Fibroblast of lung (primary cell): Measurements from ENCODE around the gene GPR65. TPM values are rescaled to one million over a fixed set of nuclear protein-coding genes. Genes with fewer than 3 reads are reported as not detected.

ENCODE experiments used
- DNase-seq, 2 donors: peaks; one replicate each; pipeline versions ENCODE4 v3.0.0 to v3.0.0-alpha.2; 2010; ENCODE audit warnings: low read depth in 2 of 2
- H2AFZ ChIP-seq: 2 replicates; pipeline ENCODE4 v1.5.1; 2012; ENCODE audit warnings: low read length, control low read depth, inconsistent platforms
- H3K27ac ChIP-seq: 2 replicates; pipeline ENCODE4 v1.5.1; 2011; ENCODE audit warnings: low read length, control low read depth; ENCODE audit not compliant: insufficient read depth
- H3K27me3 ChIP-seq: 2 replicates; pipeline ENCODE4 v1.5.1; 2011; ENCODE audit warnings: mild to moderate bottlenecking, low read length; ENCODE audit not compliant: control insufficient read depth, insufficient read depth
- H3K36me3 ChIP-seq: 2 replicates; pipeline ENCODE4 v1.5.1; 2011; ENCODE audit warnings: low read length; ENCODE audit not compliant: control insufficient read depth, insufficient read depth
- H3K4me1 ChIP-seq: 2 replicates; pipeline ENCODE4 v1.5.1; 2011; ENCODE audit warnings: low read length; ENCODE audit not compliant: control insufficient read depth, insufficient read depth; ENCODE audit errors: extremely low read depth
- H3K4me2 ChIP-seq: 2 replicates; pipeline ENCODE4 v1.5.1; 2011; ENCODE audit warnings: low read length, control low read depth; ENCODE audit not compliant: insufficient read depth; ENCODE audit errors: extremely low read depth
- H3K4me3 ChIP-seq, 4 experiments: fragments of 200-600 bp in 1 of 4; sonication (generic) in 1 of 4; replicated peaks in 1 of 4; 2 replicates each; pipeline ENCODE4 v1.5.1; 2011 to 2016; ENCODE audit warnings: low read length in 4 of 4, low read depth in 3 of 4, mild to moderate bottlenecking in 3 of 4, control low read depth in 2 of 4, inconsistent platforms in 1 of 4, mixed read lengths in 1 of 4; ENCODE audit not compliant: insufficient read depth in 1 of 4; ENCODE audit errors: control extremely low read depth in 1 of 4
- H3K79me2 ChIP-seq: 2 replicates; pipeline ENCODE4 v1.5.1; 2012; ENCODE audit warnings: mild to moderate bottlenecking, low read length, inconsistent platforms; ENCODE audit not compliant: control insufficient read depth, insufficient read depth
- H3K9ac ChIP-seq: 2 replicates; pipeline ENCODE4 v1.5.1; 2011; ENCODE audit warnings: mild to moderate bottlenecking, low read length, control low read depth; ENCODE audit not compliant: insufficient read depth
- H3K9me3 ChIP-seq: 2 replicates; pipeline ENCODE4 v1.5.1; 2012; ENCODE audit warnings: low read depth, low read length; ENCODE audit not compliant: control insufficient read depth, insufficient read depth
- H4K20me1 ChIP-seq: 2 replicates; pipeline ENCODE4 v1.5.1; 2011; ENCODE audit warnings: low read length; ENCODE audit not compliant: control insufficient read depth, insufficient read depth; ENCODE audit errors: extremely low read depth
- EZH2 ChIP-seq: IDR thresholded peaks from 2 replicates; pipeline ENCODE4 v1.5.1; 2012; ENCODE audit warnings: low read length, control low read depth, mild to moderate bottlenecking; ENCODE audit errors: missing control alignments
- polyA plus RNA-seq, 2 donors: library from polyadenylated mRNA; depleted of rRNA in 1 of 2; stranded (reverse) in 1 of 2; unstranded in 1 of 2; fragments of >200 nt; gene quantifications; 2 replicates each; pipeline ENCODE4 v1.2.1, GENCODE V29; 2011 to 2012; ENCODE audit warnings: missing spikeins in 1 of 2
- total RNA-seq: library from RNA; depleted of rRNA; stranded (reverse); fragments of >200 nt; gene quantifications from 2 replicates; pipeline ENCODE4 v1.2.1, GENCODE V29; 2014
- TF ChIP-seq, protein P1 (sequence below), 2 donors: IDR thresholded peaks in 1 of 2; conservative IDR thresholded peaks in 1 of 2; 1 replicate in 1 of 2; 2 replicates in 1 of 2; pipeline ENCODE4 v1.5.1; 2011 to 2012; ENCODE audit warnings: low read length in 2 of 2, control low read depth in 1 of 2, inconsistent platforms in 1 of 2, low read depth in 1 of 2, mild to moderate bottlenecking in 1 of 2

GPR65 gene
- total and polyA plus RNA-seq, 2 donors (not counting 1 experiment from before 2014, with no cell fraction given): 0.07 to 0.17 TPM

DNA sequence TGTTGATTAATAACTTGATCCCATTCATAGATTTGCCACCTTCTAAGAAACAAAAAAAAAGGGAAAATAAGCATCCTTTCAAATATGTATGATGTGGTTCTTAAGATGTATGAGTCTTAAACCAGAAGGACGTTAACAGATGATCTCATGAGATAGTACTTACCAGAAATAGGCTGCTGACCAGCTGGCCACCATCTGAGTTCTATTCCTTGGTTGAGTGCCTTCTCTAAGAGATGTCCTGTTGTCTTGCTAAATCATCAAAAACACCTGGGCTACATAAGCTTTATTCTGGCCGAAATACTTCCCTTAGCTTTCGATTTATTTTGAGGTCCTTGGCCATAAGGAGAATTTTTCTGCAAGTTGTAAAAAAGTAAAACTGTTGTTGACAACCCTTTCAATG is 55.6 kb downstream of the GPR65 start:
- Histone ChIP-seq H3K4me1 (no peaks in the 10 kb centered on the region), H3K4me2 (no peak overlapping the region), H2AFZ (no peak overlapping the region), H4K20me1 (no peaks in the 10 kb centered on the region), H3K9ac (no peak overlapping the region), H3K9me3 (no peaks in the 10 kb centered on the region), H3K27me3 (no peaks in the 10 kb centered on the region), H3K36me3 (no peaks in the 10 kb centered on the region), H3K4me3 (no peak overlapping the region), H3K27ac (no peak overlapping the region), H3K79me2 (no peaks in the 10 kb centered on the region)
- DNase-seq: no peak
- TF ChIP-seq, protein P1, sequence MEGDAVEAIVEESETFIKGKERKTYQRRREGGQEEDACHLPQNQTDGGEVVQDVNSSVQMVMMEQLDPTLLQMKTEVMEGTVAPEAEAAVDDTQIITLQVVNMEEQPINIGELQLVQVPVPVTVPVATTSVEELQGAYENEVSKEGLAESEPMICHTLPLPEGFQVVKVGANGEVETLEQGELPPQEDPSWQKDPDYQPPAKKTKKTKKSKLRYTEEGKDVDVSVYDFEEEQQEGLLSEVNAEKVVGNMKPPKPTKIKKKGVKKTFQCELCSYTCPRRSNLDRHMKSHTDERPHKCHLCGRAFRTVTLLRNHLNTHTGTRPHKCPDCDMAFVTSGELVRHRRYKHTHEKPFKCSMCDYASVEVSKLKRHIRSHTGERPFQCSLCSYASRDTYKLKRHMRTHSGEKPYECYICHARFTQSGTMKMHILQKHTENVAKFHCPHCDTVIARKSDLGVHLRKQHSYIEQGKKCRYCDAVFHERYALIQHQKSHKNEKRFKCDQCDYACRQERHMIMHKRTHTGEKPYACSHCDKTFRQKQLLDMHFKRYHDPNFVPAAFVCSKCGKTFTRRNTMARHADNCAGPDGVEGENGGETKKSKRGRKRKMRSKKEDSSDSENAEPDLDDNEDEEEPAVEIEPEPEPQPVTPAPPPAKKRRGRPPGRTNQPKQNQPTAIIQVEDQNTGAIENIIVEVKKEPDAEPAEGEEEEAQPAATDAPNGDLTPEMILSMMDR (conservative IDR thresholded peaks at IDR 0.05 in 1 of 2, IDR thresholded peaks at IDR 0.05 in 1 of 2; ENCODE audit: low read depth in 1 of 2, low read length in 2 of 2): no peak

DNA sequence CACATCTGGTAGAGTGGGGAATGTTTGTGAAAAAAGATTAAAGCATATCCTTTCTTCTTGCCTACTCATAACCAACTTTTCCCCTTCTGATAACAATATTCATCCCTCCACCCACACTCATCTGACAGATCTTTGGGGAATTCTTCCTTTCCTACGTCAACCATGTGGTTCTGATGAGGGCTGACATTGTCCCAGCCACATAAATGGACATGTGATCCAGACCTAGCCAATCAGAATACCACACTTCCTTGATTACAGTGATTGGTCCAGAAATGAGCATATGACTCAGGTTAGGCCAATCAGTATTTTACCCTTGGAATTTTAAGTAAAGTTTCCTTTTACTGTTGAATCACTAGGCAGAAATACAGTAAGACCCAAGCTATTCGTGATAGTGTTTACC is 58.9 kb downstream of the GPR65 start:
- no peaks in the 10 kb centered on the region for H3K9me3 ChIP-seq
- no peaks in the 10 kb centered on the region for H4K20me1 ChIP-seq
- TF ChIP-seq EZH2: no peak
- TF ChIP-seq, protein P1 (conservative IDR thresholded peaks at IDR 0.05 in 1 of 2, IDR thresholded peaks at IDR 0.05 in 1 of 2; ENCODE audit: low read depth in 1 of 2, low read length in 2 of 2): no peak
- no peaks in the 10 kb centered on the region for H3K79me2 ChIP-seq
- H3K36me3 ChIP-seq: no peaks in the 10 kb centered on the region
- H3K4me3 ChIP-seq: no peak overlapping the region
- H3K9ac ChIP-seq: no peak overlapping the region
- H3K27ac ChIP-seq: no peak overlapping the region
- H3K4me1 ChIP-seq: no peaks in the 10 kb centered on the region
- no peak for DNase-seq
- H2AFZ ChIP-seq: no peak overlapping the region
- no peak overlapping the region for H3K4me2 ChIP-seq
- no peaks in the 10 kb centered on the region for H3K27me3 ChIP-seq

Other genes with a start within 250 kb of the GPR65 start
- 18.7 and 22.8 TPM in 2 replicates for gene GALC, start 12.0 kb upstream of the GPR65 start, total RNA-seq
- 12.9 and 13.3 TPM in 2 replicates for gene GALC, start 12.0 kb upstream of the GPR65 start, polyA plus RNA-seq